GM10248 (cell line): Measurements from ENCODE around the gene ZMYND10.

Source experiments
- CTCF ChIA-PET: fragments of 300-600 bp; sonication (Branson Sonifier 250); formaldehyde crosslinking; extraction: SDS; loops from one replicate; lab custom pipeline; 2021; ENCODE audit warnings: antibody characterized with exemption; lab: Yijun Ruan, JAX
- POLR2A ChIA-PET: fragments of 350-650 bp; sonication (Branson Sonifier 250); formaldehyde crosslinking; extraction: SDS; loops from one replicate; lab custom pipeline; 2020; ENCODE audit warnings: antibody characterized with exemption; lab: Yijun Ruan, JAX
- DNase-seq: peaks from one replicate; pipeline ENCODE4 v3.0.0; 2012; ENCODE audit errors: extremely low spot score
- CTCF ChIP-seq: IDR thresholded peaks from 2 replicates; pipeline ENCODE4 v1.5.1; 2012; ENCODE audit warnings: mild to moderate bottlenecking, low read depth; ENCODE audit errors: extremely low read depth, missing control alignments, control extremely low read depth

Gene ZMYND10

GRCh38 chr3:50322386-50323091 is 23.0 kb downstream of the ZMYND10 start, which contains the start of gene HYAL2:
TSS of gene HYAL2 (minus strand) at chr3:50322745. CDS start at chr3:50320489, 2,256 bp downstream.
- ChIA-PET POLR2A (no interaction called here), CTCF (interaction anchor here (1.1 to 3.4 kb wide), 7 partner anchors 8 to 76 kb away, joined by 3 to 41 read pairs (median 4); no protein-coding TSS in a partner anchor)
- no peak for TF ChIP-seq CTCF
- DNase-seq = no peak

GRCh38 chr3:50322115-50322385 is 23.5 kb downstream of the ZMYND10 start:
- TF ChIP-seq CTCF = no peak
- CTCF ChIA-PET = interaction anchor here (1.1 to 3.4 kb wide), 6 partner anchors 15 to 75 kb away, joined by 3 to 41 read pairs (median 4); no protein-coding TSS in a partner anchor
- DNase-seq = no peak
- POLR2A ChIA-PET = no interaction called here

GRCh38 chr3:50321336-50322114 is 24.0 kb downstream of the ZMYND10 start:
- peak; percentile 91 for DNase-seq
- ChIA-PET POLR2A (interaction anchor here (0.6 to 1.0 kb wide), 2 partner anchors 22 to 1732 kb away, joined by 3 to 5 read pairs; partner anchors contain the start of genes HYAL3 and NAA80), CTCF (interaction anchor here (0.6 to 3.4 kb wide), 8 partner anchors 15 to 34 kb away, joined by 3 to 16 read pairs (median 4); partner anchors contain the start of genes HYAL3 and NAA80)
- TF ChIP-seq CTCF = peak; percentile 49

GRCh38 chr3:50320853-50321335 is 24.6 kb downstream of the ZMYND10 start:
- ChIA-PET CTCF (interaction anchor here (0.6 to 1.8 kb wide), 9 partner anchors 9 to 74 kb away, joined by 3 to 5 read pairs (median 4); partner anchors contain the start of genes HYAL3 and NAA80), POLR2A (interaction anchor here (0.6 to 1.0 kb wide), 2 partner anchors 22 to 1733 kb away, joined by 3 to 5 read pairs; partner anchors contain the start of genes HYAL3 and NAA80)
- peak; percentile 82 for DNase-seq
- TF ChIP-seq CTCF = no peak

- CTCF ChIA-PET = interaction anchor here (1.0 to 1.8 kb wide), 7 partner anchors 10 to 73 kb away, joined by 3 to 6 read pairs (median 5); partner anchors contain the start of genes HYAL3 and NAA80
- POLR2A ChIA-PET = no interaction called here
- TF ChIP-seq CTCF = no peak
- no peak for DNase-seq
These were observed 25.5 kb downstream of the ZMYND10 start for GRCh38 chr3:50319894-50320625.
